HEK293 (cell line): Measurements from ENCODE around the gene PLK5.
"Not testable (repeated sequence)": the region's sequence is repeated elsewhere in the genome, so short reads cannot be mapped to it uniquely, and the experiment has no call there.

ENCODE experiments used
- CTCF ChIA-PET: fragments of 350-600 bp; formaldehyde crosslinking; extraction: SDS; loops from one replicate; lab custom pipeline; 2021; ENCODE audit warnings: antibody characterized with exemption; lab: Yijun Ruan, JAX
- POLR2A ChIA-PET: fragments of 300-600 bp; formaldehyde crosslinking; extraction: SDS; loops from one replicate; lab custom pipeline; 2020; ENCODE audit warnings: antibody characterized with exemption, inconsistent platforms; lab: Yijun Ruan, JAX
- H3K27ac ChIP-seq: fragments of 200-500 bp; sonication (Bioruptor generic); 2 replicates; pipeline ENCODE4 v1.5.1; 2014; ENCODE audit warnings: low read depth, low read length, control low read depth, inconsistent platforms; ENCODE audit errors: extremely low read depth
- H3K36me3 ChIP-seq, 2 experiments: fragments of 200-500 bp in 1 of 2; sonication (Bioruptor generic) in 1 of 2; 1 replicate in 1 of 2; 2 replicates in 1 of 2; pipeline ENCODE4 v1.5.1; 2014 to 2017; ENCODE audit warnings: inconsistent platforms in 2 of 2, low read length in 2 of 2; ENCODE audit not compliant: control insufficient read depth in 2 of 2, insufficient read depth in 1 of 2
- H3K4me1 ChIP-seq: fragments of 200-500 bp; sonication (Bioruptor generic); 2 replicates; pipeline ENCODE4 v1.5.1; 2014; ENCODE audit warnings: mild to moderate bottlenecking, low read length, inconsistent platforms; ENCODE audit not compliant: control insufficient read depth, insufficient read depth
- H3K4me3 ChIP-seq: 2 replicates; pipeline ENCODE4 v1.5.1; 2011; ENCODE audit warnings: low read depth, mild to moderate bottlenecking, control low read depth, low read length, moderate library complexity
- H3K9me3 ChIP-seq: fragments of 200-500 bp; sonication (Bioruptor generic); 2 replicates; pipeline ENCODE4 v1.5.1; 2014; ENCODE audit warnings: low read depth, low read length, inconsistent platforms; ENCODE audit not compliant: control insufficient read depth, insufficient read depth
- GLIS1 ChIP-seq: fragments of 450-650 bp; formaldehyde crosslinking; IDR thresholded peaks from 2 replicates; pipeline ENCODE4 v1.5.1; 2016; ENCODE audit warnings: missing biosample characterization, missing genetic modification characterization
- HOXA7 ChIP-seq: sonication (generic); formaldehyde crosslinking; IDR thresholded peaks from 2 replicates; pipeline ENCODE4 v1.8.1; 2022; ENCODE audit warnings: missing genetic modification reagents, borderline replicate concordance
- KLF7 ChIP-seq: fragments of 450-650 bp; formaldehyde crosslinking; IDR thresholded peaks from 2 replicates; pipeline ENCODE4 v1.5.1; 2016; ENCODE audit warnings: missing biosample characterization, missing genetic modification characterization, borderline replicate concordance
- MZF1 ChIP-seq: fragments of 450-650 bp; formaldehyde crosslinking; IDR thresholded peaks from 2 replicates; pipeline ENCODE4 v1.5.1; 2017; ENCODE audit warnings: missing biosample characterization, missing genetic modification characterization, borderline replicate concordance
- ZNF341 ChIP-seq: fragments of 450-650 bp; formaldehyde crosslinking; IDR thresholded peaks from 2 replicates; pipeline ENCODE4; 2016; ENCODE audit warnings: low read depth, missing biosample characterization, missing genetic modification characterization
- ZNF394 ChIP-seq: fragments of 450-650 bp; formaldehyde crosslinking; IDR thresholded peaks from 2 replicates; pipeline ENCODE4 v1.5.1; 2016; ENCODE audit warnings: missing biosample characterization, missing genetic modification characterization, mild to moderate bottlenecking, moderate library complexity, borderline replicate concordance
- ZNF501 ChIP-seq: fragments of 450-650 bp; formaldehyde crosslinking; IDR thresholded peaks from 2 replicates; pipeline ENCODE4 v1.5.1; 2016; ENCODE audit warnings: missing biosample characterization, missing genetic modification characterization
- ZNF510 ChIP-seq: fragments of 450-650 bp; formaldehyde crosslinking; IDR thresholded peaks from 2 replicates; pipeline ENCODE4 v1.5.1; 2018; ENCODE audit warnings: mild to moderate bottlenecking, missing genetic modification characterization, missing biosample characterization; ENCODE audit not compliant: insufficient replicate concordance
- ZNF596 ChIP-seq: fragments of 450-650 bp; IDR thresholded peaks from 2 replicates; pipeline ENCODE4 v1.5.0; 2018; ENCODE audit warnings: missing biosample characterization, mild to moderate bottlenecking, missing genetic modification characterization, moderate library complexity
- ZNF600 ChIP-seq: fragments of 450-650 bp; formaldehyde crosslinking; IDR thresholded peaks from 2 replicates; pipeline ENCODE4 v1.5.1; 2016; ENCODE audit warnings: missing biosample characterization, missing genetic modification characterization
- ZNF623 ChIP-seq: fragments of 450-650 bp; formaldehyde crosslinking; IDR thresholded peaks from 2 replicates; pipeline ENCODE4 v1.5.1; 2016; ENCODE audit warnings: missing biosample characterization, missing genetic modification characterization
- ZSCAN30 ChIP-seq: fragments of 450-650 bp; IDR thresholded peaks from 2 replicates; pipeline ENCODE4 v1.5.1; 2018; ENCODE audit warnings: missing biosample characterization, mild to moderate bottlenecking, missing genetic modification characterization, moderate library complexity
- TF ChIP-seq, protein P1 (sequence below): fragments of 450-650 bp; formaldehyde crosslinking; IDR thresholded peaks from 2 replicates; pipeline ENCODE4 v1.5.1; 2016; ENCODE audit warnings: missing biosample characterization, missing genetic modification characterization
- TF ChIP-seq, protein P2 (sequence below): fragments of 450-650 bp; formaldehyde crosslinking; IDR thresholded peaks from 2 replicates; pipeline ENCODE4 v1.5.1; 2016; ENCODE audit warnings: missing biosample characterization, missing genetic modification characterization, borderline replicate concordance
- TF ChIP-seq, protein P3 (sequence below): fragments of 450-650 bp; formaldehyde crosslinking; IDR thresholded peaks from 2 replicates; pipeline ENCODE4 v1.5.1; 2016; ENCODE audit warnings: missing biosample characterization, missing genetic modification characterization

PLK5 gene

DNA sequence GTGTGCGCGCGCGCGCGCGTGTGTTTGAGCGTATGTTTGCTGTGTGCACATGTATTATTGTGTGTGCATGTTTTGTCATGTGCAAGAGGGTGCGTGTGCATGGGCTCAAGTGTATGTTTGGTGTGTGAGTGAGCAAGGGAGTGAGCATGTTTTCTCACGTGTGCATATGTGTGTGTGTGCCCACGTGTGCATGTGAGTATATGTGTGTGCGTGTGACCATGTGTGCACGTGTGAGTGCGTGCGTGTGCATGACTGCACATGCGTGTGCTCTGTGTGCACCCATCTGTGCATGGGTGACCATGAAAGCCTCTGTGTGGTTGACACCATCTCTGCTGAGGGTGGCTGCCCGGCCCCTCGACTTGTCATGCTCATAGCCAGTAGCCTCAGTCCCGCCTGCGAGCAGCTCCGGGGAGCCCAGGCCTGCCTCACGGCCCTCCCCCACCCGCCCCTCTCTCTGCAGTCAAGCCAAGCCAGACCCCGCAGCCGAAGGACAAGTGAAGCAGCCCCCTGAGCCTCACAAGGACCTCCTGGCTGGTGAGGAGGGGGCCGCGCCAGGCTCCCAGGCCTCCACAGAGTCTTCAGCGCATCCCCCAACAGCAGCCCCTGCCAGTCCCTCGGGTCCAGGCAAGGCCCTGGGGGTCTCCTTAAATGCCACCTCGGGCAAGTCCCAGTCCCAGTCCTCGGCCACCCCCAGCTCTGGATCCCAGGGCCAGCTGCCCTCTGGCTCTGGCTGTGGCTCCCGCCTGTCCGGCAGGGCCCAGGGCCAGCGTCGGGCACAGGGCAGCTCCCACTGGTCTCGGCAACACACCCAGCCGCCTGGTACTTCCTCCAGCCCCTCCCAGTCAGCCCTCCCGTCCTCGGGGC is 26.9 kb upstream of the PLK5 start (continued):
- TF ChIP-seq ZNF510 (tag by site-specific recombination) (no peak), ZNF501 (tag by site-specific recombination) (no peak)

DNA sequence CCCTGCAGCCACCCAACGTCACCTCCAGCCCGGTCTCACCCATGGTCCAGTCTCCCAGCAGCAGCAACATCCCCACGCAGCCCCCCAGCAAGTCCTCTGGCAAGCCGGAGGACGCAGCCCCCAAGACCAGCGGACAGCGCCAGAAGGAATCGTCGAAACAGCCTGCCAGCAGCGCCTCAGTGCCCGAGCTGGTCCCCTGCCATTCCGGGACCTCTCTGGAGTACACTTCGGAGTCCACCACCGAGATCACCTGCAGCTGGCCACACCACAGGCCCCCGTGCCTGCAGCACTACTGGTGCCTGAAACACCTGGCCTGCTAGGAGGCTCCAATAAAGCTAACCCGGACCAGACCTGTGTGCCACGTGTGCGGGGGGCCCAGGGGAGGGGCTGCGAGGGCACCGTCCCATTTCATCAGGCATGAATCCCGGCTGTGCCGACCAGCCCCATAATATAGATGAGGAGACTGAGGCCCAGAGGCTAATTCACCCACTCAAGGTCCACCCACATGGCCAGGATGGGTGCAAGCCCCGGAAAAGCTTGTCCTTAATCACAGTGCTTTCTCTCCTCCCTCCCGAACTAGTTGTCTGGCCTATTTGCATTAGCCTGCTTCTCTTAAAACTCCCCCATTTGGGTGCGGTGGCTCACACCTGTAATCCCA is 26.2 kb upstream of the PLK5 start:
- Histone ChIP-seq H3K4me3 (no peak overlapping the region), H3K27ac (no peak overlapping the region; the same call in 1 of the 2 replicates), H3K9me3 (no peaks in the 10 kb centered on the region), H3K4me1 (no peaks in the 10 kb centered on the region; the same call in 1 of the 2 replicates), H3K36me3 (no peaks in the 10 kb centered on the region)
- TF ChIP-seq ZNF623 (tag by site-specific recombination) (no peak), ZNF341 (no peak), ZNF600 (tag by site-specific recombination) (no peak), GLIS1 (tag by site-specific recombination) (no peak), MZF1 (no peak), ZSCAN30 (no peak), KLF7 (no peak), HOXA7 (CRISPR knock-in tag) (no peak), ZNF394 (tag by site-specific recombination) (no peak)
- TF ChIP-seq, protein P1, sequence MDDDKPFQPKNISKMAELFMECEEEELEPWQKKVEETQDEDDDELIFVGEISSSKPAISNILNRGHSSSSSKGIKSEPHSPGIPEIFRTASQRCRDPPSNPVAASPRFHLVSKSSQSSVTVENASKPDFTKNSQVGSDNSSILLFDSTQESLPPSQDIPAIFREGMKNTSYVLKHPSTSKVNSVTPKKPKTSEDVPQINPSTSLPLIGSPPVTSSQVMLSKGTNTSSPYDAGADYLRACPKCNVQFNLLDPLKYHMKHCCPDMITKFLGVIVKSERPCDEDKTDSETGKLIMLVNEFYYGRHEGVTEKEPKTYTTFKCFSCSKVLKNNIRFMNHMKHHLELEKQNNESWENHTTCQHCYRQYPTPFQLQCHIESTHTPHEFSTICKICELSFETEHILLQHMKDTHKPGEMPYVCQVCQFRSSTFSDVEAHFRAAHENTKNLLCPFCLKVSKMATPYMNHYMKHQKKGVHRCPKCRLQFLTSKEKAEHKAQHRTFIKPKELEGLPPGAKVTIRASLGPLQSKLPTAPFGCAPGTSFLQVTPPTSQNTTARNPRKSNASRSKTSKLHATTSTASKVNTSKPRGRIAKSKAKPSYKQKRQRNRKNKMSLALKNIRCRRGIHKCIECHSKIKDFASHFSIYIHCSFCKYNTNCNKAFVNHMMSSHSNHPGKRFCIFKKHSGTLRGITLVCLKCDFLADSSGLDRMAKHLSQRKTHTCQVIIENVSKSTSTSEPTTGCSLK, result no peak
- ChIA-PET POLR2A (no interaction called here), CTCF (interaction anchor here (0.6 kb wide), 1 partner anchor 17 kb away, joined by 4 read pairs; no protein-coding TSS in a partner anchor)

DNA sequence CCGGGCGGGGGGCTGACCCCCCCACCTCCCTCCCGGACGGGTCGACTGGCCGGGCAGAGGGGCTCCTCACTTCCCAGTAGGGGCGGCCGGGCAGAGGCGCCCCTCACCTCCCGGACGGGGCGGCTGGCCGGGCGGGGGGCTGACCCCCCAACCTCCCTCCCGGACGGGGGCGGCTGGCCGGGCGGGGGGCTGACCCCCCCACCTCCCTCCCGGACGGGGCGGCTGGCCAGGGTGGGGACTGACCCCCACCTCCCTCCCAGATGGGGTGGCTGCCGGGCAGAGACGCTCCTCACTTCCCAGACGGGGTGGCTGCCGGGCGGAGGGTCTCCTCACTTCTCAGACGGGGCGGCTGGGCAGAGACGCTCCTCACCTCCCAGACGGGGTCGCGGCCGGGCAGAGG is 24.6 kb upstream of the PLK5 start:
- H3K9me3 ChIP-seq, H3K36me3 ChIP-seq, CTCF ChIA-PET, H3K4me1 ChIP-seq, H3K27ac ChIP-seq, H3K4me3 ChIP-seq, POLR2A ChIA-PET: not testable (repeated sequence)

DNA sequence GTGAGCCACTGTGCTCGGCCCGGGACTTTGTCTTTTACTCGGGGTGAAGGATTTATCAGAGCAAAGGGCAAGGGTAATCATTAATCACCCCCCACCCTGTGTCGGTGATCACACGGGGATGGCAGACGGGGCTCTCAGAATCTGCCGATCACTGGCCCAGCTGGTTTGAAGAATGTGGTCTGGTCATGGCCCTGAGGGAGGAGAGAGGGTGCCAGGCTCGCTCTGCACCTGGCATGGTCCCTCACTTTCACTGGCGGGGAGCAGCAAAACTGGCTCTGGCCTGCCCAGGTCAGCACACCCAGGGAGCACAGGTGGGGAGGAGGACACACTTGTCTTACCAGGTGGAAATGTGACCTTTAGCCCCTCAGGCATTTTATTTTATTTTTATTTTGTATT is 22.7 kb upstream of the PLK5 start:
- TF ChIP-seq, protein P2, sequence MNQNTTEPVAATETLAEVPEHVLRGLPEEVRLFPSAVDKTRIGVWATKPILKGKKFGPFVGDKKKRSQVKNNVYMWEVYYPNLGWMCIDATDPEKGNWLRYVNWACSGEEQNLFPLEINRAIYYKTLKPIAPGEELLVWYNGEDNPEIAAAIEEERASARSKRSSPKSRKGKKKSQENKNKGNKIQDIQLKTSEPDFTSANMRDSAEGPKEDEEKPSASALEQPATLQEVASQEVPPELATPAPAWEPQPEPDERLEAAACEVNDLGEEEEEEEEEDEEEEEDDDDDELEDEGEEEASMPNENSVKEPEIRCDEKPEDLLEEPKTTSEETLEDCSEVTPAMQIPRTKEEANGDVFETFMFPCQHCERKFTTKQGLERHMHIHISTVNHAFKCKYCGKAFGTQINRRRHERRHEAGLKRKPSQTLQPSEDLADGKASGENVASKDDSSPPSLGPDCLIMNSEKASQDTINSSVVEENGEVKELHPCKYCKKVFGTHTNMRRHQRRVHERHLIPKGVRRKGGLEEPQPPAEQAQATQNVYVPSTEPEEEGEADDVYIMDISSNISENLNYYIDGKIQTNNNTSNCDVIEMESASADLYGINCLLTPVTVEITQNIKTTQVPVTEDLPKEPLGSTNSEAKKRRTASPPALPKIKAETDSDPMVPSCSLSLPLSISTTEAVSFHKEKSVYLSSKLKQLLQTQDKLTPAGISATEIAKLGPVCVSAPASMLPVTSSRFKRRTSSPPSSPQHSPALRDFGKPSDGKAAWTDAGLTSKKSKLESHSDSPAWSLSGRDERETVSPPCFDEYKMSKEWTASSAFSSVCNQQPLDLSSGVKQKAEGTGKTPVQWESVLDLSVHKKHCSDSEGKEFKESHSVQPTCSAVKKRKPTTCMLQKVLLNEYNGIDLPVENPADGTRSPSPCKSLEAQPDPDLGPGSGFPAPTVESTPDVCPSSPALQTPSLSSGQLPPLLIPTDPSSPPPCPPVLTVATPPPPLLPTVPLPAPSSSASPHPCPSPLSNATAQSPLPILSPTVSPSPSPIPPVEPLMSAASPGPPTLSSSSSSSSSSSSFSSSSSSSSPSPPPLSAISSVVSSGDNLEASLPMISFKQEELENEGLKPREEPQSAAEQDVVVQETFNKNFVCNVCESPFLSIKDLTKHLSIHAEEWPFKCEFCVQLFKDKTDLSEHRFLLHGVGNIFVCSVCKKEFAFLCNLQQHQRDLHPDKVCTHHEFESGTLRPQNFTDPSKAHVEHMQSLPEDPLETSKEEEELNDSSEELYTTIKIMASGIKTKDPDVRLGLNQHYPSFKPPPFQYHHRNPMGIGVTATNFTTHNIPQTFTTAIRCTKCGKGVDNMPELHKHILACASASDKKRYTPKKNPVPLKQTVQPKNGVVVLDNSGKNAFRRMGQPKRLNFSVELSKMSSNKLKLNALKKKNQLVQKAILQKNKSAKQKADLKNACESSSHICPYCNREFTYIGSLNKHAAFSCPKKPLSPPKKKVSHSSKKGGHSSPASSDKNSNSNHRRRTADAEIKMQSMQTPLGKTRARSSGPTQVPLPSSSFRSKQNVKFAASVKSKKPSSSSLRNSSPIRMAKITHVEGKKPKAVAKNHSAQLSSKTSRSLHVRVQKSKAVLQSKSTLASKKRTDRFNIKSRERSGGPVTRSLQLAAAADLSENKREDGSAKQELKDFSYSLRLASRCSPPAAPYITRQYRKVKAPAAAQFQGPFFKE (tag by site-specific recombination), result no peak
- 0 out of 2 replicates have a peak, but pooled peaks have one; percentile 38 for TF ChIP-seq ZNF596 (tag by site-specific recombination)
- TF ChIP-seq, protein P3, sequence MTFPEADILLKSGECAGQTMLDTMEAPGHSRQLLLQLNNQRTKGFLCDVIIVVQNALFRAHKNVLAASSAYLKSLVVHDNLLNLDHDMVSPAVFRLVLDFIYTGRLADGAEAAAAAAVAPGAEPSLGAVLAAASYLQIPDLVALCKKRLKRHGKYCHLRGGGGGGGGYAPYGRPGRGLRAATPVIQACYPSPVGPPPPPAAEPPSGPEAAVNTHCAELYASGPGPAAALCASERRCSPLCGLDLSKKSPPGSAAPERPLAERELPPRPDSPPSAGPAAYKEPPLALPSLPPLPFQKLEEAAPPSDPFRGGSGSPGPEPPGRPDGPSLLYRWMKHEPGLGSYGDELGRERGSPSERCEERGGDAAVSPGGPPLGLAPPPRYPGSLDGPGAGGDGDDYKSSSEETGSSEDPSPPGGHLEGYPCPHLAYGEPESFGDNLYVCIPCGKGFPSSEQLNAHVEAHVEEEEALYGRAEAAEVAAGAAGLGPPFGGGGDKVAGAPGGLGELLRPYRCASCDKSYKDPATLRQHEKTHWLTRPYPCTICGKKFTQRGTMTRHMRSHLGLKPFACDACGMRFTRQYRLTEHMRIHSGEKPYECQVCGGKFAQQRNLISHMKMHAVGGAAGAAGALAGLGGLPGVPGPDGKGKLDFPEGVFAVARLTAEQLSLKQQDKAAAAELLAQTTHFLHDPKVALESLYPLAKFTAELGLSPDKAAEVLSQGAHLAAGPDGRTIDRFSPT (tag by site-specific recombination), result 0 out of 2 replicates have a peak, but pooled peaks have one; percentile 34
- TF ChIP-seq ZNF600 (tag by site-specific recombination), result peak; percentile 53; the same call in 1 of the 2 replicates
- CTCF ChIA-PET, result interaction anchor here (0.7 to 1.5 kb wide), 4 partner anchors 8 to 325 kb away, joined by 3 to 6 read pairs (median 4); no protein-coding TSS in a partner anchor

More for the DNA sequence above, 22.7 kb upstream of the PLK5 start:
- Histone ChIP-seq H3K9me3 (no peaks in the 10 kb centered on the region), H3K36me3 (no peaks in the 10 kb centered on the region), H3K4me3 (no peak overlapping the region), H3K27ac (no peak overlapping the region), H3K4me1 (peaks cover 3% of the 10 kb centered on the region; the same call in 1 of the 2 replicates)
- POLR2A ChIA-PET, result interaction anchor here (1.1 kb wide), 1 partner anchor 10 kb away, joined by 3 read pairs; the partner anchor contains the start of gene REEP6
